ENCODE results near the gene ZNF211. TPM values are rescaled to one million over a fixed set of nuclear protein-coding genes. Genes with fewer than 3 reads are reported as not detected.

Gene ZNF211
- total RNA-seq, 1 experiment from 2014 or later: 6.7 TPM

DNA sequence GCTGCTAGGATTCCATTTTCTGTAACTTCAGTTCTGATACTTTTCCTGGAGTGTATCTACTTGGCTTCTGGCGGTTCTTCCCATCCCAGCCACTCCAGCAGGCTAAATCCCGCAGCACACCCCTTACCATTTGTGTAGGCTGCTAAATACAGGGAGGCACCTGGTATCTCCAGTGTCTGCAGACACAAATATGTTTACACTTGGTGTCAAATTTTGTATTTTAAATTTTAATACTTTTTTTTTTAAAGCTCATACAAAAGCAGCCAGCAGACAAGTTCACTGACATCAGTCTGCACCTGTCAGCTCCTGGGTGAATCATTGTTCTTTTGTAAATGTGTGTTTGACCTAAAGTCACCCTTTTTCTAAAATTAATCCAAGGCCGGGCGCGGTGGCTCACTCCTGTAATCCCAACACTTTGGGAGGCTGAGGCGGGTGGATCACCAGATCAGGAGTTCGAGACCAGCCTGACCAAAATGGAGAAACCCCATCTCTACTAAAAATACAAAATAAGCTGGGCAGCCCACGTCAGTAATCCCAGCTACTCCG, 32.4 kb downstream of the ZNF211 start:
- H3K4me2 ChIP-seq (ENCODE audit: low read length): no peak overlapping the region

More for the DNA sequence above, 32.4 kb downstream of the ZNF211 start:
- Histone ChIP-seq H3K27me3 (ENCODE audit: insufficient read depth, low read length) (no peaks in the 10 kb centered on the region), H3K9me2 (ENCODE audit: insufficient read depth) (no peaks in the 10 kb centered on the region), H3K36me3 (ENCODE audit: control insufficient read depth in 1 of 2, insufficient read depth in 2 of 2, low read length in 2 of 2) (no peaks in the 10 kb centered on the region), H2AFZ (ENCODE audit: low read depth, low read length, poor library complexity, severe bottlenecking) (no peak overlapping the region), H3K79me2 (ENCODE audit: insufficient read depth, low read length) (no peaks in the 10 kb centered on the region), H3K9ac (ENCODE audit: low read length) (no peak overlapping the region), H4K20me1 (ENCODE audit: insufficient read depth) (no peaks in the 10 kb centered on the region), H3K4me1 (ENCODE audit: control insufficient read depth in 1 of 2, insufficient read depth in 2 of 2, low read length in 2 of 2) (no peaks in the 10 kb centered on the region), H3K4me3 (replicated peaks in 1 of 2; ENCODE audit: low read depth in 1 of 2, low read length in 2 of 2) (no peak overlapping the region), H3K27ac (ENCODE audit: low read depth, low read length) (no peak overlapping the region), H3K9me3 (ENCODE audit: control insufficient read depth in 1 of 2, insufficient read depth in 1 of 2, low read depth in 1 of 2, low read length in 2 of 2) (no peaks in the 10 kb centered on the region)
- CTCF ChIA-PET: no interaction called here
- RAD21 ChIA-PET (ENCODE audit: low non-redundant PET in 1 of 2, low total read pairs in 2 of 2, uncharacterized antibody in 2 of 2, unreplicated experiment in 2 of 2): no interaction called here
- intact Hi-C loops (cut with micrococcal nuclease): no loop called here
- TF ChIP-seq JUND (IDR thresholded peaks at IDR 0.05) (no peak), SIN3A (IDR thresholded peaks at IDR 0.05; ENCODE audit: low read depth) (no peak), TCF7L2 (IDR thresholded peaks at IDR 0.05; ENCODE audit: borderline replicate concordance, extremely low read depth, insufficient read depth, insufficient read length) (no peak), ZBTB33 (IDR thresholded peaks at IDR 0.05; ENCODE audit: extremely low read depth, insufficient replicate concordance, low read length) (no peak), EGR1 (IDR thresholded peaks at IDR 0.05; ENCODE audit: low read depth) (no peak), ELF1 (IDR thresholded peaks at IDR 0.05; ENCODE audit: borderline replicate concordance, low read depth) (no peak), CBX3 (IDR thresholded peaks at IDR 0.05; ENCODE audit: low read depth) (no peak), EZH2 (IDR thresholded peaks at IDR 0.05) (no peak), ZNF274 (IDR thresholded peaks at IDR 0.05; ENCODE audit: low read depth, low read length) (no peak), MAX (IDR thresholded peaks at IDR 0.05) (no peak), FOSL1 (IDR thresholded peaks at IDR 0.05; ENCODE audit: low read depth) (no peak), CEBPB (IDR thresholded peaks at IDR 0.05; ENCODE audit: low read depth) (no peak), EZH2phosphoT487 (IDR thresholded peaks at IDR 0.05; ENCODE audit: borderline replicate concordance) (no peak), SRF (IDR thresholded peaks at IDR 0.05; ENCODE audit: low read depth) (no peak)
- TF ChIP-seq, protein P1, sequence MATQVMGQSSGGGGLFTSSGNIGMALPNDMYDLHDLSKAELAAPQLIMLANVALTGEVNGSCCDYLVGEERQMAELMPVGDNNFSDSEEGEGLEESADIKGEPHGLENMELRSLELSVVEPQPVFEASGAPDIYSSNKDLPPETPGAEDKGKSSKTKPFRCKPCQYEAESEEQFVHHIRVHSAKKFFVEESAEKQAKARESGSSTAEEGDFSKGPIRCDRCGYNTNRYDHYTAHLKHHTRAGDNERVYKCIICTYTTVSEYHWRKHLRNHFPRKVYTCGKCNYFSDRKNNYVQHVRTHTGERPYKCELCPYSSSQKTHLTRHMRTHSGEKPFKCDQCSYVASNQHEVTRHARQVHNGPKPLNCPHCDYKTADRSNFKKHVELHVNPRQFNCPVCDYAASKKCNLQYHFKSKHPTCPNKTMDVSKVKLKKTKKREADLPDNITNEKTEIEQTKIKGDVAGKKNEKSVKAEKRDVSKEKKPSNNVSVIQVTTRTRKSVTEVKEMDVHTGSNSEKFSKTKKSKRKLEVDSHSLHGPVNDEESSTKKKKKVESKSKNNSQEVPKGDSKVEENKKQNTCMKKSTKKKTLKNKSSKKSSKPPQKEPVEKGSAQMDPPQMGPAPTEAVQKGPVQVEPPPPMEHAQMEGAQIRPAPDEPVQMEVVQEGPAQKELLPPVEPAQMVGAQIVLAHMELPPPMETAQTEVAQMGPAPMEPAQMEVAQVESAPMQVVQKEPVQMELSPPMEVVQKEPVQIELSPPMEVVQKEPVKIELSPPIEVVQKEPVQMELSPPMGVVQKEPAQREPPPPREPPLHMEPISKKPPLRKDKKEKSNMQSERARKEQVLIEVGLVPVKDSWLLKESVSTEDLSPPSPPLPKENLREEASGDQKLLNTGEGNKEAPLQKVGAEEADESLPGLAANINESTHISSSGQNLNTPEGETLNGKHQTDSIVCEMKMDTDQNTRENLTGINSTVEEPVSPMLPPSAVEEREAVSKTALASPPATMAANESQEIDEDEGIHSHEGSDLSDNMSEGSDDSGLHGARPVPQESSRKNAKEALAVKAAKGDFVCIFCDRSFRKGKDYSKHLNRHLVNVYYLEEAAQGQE (IDR thresholded peaks at IDR 0.05; ENCODE audit: low read depth): no peak
- no TSS peak for BruUV-seq (replicated peaks)
- POLR2A ChIA-PET: no interaction called here
- no peak for ATAC-seq
- no peak for DNase-seq (ENCODE audit: low read depth, low spot score)

Data from HCT116 (cell line).